WI38 (cell line): Measurements from ENCODE around the gene USP6NL.

Source experiments
- H3K4me3 ChIP-seq: 2 replicates; pipeline ENCODE4 v1.5.1; 2011; ENCODE audit warnings: low read depth, mild to moderate bottlenecking, control low read depth, low read length
- TF ChIP-seq, protein P1 (sequence below): IDR thresholded peaks from 2 replicates; pipeline ENCODE4 v1.5.1; 2012; ENCODE audit warnings: low read depth, mild to moderate bottlenecking, control low read depth, low read length

USP6NL gene

DNA sequence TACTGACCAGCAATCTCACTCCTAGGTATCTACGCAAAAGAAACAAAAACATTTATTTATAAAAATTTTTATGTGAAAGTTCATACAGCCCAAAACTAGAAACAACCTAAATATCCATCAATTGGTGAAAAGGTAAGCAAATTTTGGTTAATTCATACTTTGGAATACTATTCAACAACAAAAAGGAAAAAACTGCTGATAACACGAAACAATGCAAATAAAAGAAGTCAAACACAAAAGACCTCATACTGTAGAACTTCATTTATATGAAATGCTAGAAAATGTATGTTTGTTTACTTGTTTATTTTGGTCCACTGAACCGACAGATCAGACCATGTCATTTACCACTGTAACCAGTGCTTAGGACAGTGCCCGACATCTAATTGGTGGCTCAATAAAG is 60.3 kb downstream of the USP6NL start:
- TF ChIP-seq, protein P1, sequence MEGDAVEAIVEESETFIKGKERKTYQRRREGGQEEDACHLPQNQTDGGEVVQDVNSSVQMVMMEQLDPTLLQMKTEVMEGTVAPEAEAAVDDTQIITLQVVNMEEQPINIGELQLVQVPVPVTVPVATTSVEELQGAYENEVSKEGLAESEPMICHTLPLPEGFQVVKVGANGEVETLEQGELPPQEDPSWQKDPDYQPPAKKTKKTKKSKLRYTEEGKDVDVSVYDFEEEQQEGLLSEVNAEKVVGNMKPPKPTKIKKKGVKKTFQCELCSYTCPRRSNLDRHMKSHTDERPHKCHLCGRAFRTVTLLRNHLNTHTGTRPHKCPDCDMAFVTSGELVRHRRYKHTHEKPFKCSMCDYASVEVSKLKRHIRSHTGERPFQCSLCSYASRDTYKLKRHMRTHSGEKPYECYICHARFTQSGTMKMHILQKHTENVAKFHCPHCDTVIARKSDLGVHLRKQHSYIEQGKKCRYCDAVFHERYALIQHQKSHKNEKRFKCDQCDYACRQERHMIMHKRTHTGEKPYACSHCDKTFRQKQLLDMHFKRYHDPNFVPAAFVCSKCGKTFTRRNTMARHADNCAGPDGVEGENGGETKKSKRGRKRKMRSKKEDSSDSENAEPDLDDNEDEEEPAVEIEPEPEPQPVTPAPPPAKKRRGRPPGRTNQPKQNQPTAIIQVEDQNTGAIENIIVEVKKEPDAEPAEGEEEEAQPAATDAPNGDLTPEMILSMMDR = no peak
- no peak overlapping the region for H3K4me3 ChIP-seq

- no peak overlapping the region for H3K4me3 ChIP-seq
- TF ChIP-seq, protein P1 = no peak
Observed at GRCh38 chr10:11548768-11549099, 62.7 kb downstream of the USP6NL start.

DNA sequence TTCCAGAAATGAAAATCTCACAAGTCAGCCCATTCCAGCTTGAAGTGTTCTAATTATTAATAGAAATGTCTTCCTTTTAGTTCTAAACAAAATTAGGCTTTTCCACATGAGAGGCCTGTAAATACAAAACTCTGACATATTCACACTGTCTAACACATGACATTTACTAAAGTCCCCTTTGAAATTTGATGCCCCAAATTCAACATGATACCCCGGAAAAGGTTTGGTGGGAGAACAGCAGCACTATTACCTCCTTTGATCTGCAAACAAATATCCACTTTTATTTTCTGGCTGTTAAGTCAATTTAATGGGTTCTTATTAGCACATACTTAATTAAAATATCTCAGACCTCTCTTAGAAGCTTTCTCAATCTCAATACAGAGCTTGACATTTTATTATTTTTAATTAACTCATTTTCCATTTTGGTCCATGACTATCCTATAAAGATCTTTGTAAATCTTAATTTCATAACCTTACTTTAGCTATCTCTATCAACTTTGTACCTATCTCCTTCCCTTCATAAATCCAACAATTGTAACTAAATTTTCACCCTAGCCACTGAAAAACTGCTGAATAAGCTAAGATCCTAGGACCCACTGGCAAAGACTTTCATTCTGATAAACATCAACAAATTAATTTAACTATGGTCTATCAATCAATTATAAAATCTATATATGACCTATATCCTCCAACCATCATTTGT is 63.2 kb downstream of the USP6NL start:
- TF ChIP-seq, protein P1 = no peak

GRCh38 chr10:11546581-11546980 is 64.9 kb downstream of the USP6NL start:
- no peak overlapping the region for H3K4me3 ChIP-seq

More for the DNA sequence above, 63.2 kb downstream of the USP6NL start:
- H3K4me3 ChIP-seq = no peak overlapping the region

DNA sequence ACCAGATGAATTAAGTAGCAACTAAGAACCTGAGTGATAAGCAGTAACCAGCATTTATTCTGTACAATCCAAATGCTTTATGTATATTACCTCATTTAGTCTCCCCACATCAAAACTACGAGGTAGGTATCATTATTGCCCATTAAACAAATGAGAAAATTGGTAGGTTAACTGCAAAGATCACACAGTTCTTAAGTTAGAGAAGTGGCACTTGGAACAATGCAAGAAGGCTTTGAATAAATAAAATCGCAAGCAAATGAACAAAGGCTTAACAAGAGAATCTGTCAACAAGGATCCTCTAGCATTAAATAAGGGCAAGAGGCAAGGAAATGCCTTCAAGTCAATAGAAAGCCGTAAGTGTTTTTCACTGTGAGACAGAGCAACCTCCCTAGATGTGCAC is 70.2 kb downstream of the USP6NL start:
- TF ChIP-seq, protein P1 = no peak
- no peak overlapping the region for H3K4me3 ChIP-seq

More at GRCh38 chr10:11546581-11546980, 64.9 kb downstream of the USP6NL start:
- TF ChIP-seq, protein P1 = no peak

- TF ChIP-seq, protein P1 = no peak
- no peak overlapping the region for H3K4me3 ChIP-seq
Observed at GRCh38 chr10:11539191-11539868, 72.1 kb downstream of the USP6NL start.

DNA sequence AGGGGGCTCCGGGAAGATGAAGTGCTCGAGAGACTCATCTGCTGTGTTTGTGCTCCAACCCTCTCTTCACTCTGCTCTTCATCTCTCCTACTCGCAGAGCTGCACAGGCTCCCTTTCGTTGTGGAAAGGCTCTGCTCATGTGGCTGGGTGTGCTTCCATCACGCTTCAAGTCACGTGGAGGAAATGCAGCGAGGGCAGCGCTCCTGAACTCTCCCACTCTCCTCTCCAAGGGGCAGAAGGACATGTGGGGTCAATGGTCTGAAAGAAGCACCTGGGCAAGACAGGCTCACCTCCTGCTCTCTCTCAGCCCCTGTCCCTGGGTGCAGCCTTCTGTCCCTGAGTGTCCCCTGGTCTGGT is 72.6 kb downstream of the USP6NL start:
- TF ChIP-seq, protein P1 = no peak

More for the DNA sequence above, 72.6 kb downstream of the USP6NL start:
- H3K4me3 ChIP-seq = no peak overlapping the region
